Stomach (tissue), 4 donors: ENCODE results near the gene RSPO3.

Source experiments
- POLR2A ChIP-seq, 4 donors: fragments of 450-650 bp; IDR thresholded peaks; one replicate each; pipeline ENCODE4 v1.6.1; 2016; ENCODE audit warnings: antibody characterized with exemption in 4 of 4, control low read depth in 2 of 4, mild to moderate bottlenecking in 1 of 4, moderate library complexity in 1 of 4
- TF ChIP-seq, protein P1 (sequence below), 7 experiments: fragments of 450-650 bp in 4 of 7; fragments of 200-600 bp in 3 of 7; sonication (generic) in 3 of 7; IDR thresholded peaks; one replicate each; pipeline ENCODE4 v1.5.1; 2016 to 2019; ENCODE audit warnings: antibody characterized with exemption in 7 of 7, control low read depth in 2 of 7, mild to moderate bottlenecking in 1 of 7

DNA sequence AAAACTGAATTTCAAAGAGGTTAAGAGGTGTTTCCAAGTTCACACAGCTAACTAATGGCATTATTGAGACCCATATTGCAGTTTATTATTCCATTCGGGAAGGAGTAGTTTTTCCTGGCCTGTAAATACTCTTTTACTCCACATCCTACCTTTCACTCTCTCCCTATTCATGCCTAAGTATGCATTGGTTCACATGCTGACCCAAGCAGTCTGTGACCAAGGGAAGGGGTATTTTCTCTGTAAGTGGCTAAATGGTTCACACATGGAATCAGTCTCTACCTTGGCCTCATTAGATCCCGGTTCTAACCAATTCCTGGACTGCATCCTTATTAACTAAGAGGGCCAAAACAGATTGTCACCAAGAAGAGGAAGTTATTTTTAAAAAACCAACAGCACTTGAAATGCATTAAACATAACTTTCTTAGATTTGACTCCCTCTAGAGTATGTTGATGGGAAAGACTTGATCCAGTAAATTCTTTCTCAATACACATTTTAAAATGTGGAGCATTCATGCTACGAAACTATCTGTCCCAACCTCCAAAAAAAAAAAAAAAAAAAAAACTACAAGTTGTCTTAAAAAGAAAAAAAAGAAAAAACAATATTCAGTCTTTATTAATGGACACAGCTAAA is 17.8 kb upstream of the RSPO3 start:
- TF ChIP-seq, protein P1, sequence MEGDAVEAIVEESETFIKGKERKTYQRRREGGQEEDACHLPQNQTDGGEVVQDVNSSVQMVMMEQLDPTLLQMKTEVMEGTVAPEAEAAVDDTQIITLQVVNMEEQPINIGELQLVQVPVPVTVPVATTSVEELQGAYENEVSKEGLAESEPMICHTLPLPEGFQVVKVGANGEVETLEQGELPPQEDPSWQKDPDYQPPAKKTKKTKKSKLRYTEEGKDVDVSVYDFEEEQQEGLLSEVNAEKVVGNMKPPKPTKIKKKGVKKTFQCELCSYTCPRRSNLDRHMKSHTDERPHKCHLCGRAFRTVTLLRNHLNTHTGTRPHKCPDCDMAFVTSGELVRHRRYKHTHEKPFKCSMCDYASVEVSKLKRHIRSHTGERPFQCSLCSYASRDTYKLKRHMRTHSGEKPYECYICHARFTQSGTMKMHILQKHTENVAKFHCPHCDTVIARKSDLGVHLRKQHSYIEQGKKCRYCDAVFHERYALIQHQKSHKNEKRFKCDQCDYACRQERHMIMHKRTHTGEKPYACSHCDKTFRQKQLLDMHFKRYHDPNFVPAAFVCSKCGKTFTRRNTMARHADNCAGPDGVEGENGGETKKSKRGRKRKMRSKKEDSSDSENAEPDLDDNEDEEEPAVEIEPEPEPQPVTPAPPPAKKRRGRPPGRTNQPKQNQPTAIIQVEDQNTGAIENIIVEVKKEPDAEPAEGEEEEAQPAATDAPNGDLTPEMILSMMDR (IDR thresholded peaks at IDR 0.05), result no peak
- no peak for TF ChIP-seq POLR2A (IDR thresholded peaks at IDR 0.05)
